GM18951 (cell line): ENCODE measurements around the gene AGTRAP.

Source experiments
- POLR2A ChIP-seq: IDR thresholded peaks from 4 replicates; pipeline ENCODE4 v1.6.1; 2011; ENCODE audit warnings: mild to moderate bottlenecking; ENCODE audit not compliant: insufficient read length, insufficient read depth; ENCODE audit errors: extremely low read depth
- in situ Hi-C: fragments of 300-500 bp; cut with MboI; formaldehyde crosslinking; loops from one replicate; pipeline ENCODE4 v1.12.0; 2022; ENCODE audit warnings: low sequenced_read_pairs, mixed read lengths, inconsistent platforms; ENCODE audit not compliant: unreplicated experiment

AGTRAP gene

DNA sequence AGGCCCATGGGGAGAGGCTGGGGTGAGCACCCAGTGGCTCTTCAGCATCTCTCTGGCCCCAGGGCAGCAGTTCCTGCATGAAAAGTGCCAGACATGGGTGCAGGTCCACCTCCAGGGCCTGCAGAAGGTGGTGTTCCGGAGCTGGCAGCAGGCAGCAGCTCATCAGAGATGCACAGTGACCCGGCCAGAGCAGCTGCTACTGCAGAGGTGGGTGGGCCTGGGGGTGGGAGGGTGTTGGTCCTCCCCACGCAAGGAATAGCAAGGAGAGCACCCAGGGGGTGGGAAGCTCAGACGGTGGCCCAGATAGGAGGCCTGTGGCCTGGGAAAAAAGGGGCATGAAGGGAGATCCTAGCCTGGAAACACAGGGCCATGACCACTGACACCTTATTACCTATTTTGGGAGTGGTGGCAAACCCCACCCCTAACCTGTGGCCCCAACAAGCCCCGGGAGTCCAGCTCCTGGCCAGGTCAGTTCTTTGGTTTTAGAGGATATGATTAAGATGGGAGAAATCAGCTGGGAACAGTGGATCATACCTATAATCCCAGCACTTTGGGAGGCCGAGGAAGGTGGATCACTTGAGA lies 46.3 kb downstream of the AGTRAP start:
- in situ Hi-C loops: no loop called here
- TF ChIP-seq POLR2A: no peak

DNA sequence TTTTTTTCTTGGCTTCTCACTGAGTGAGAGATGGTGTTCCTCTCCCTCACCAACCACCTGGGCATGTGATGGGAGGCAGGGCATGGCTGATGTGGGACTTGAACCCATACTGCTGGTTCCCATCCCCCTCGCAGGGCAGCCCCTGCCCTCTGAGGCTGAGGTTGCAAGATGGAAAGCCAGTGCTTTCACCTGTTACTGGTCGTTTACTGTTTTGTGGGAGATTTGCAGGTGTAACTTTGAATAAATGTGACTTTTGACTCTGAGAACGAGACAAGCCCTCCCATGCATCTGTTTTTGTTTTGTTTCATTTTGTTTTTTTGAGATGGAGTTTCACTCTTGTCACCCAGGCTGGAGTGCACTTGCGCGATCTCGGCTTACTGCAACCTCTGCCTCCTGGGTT lies 47.6 kb downstream of the AGTRAP start:
- in situ Hi-C loops: no loop called here
- TF ChIP-seq POLR2A: no peak

DNA sequence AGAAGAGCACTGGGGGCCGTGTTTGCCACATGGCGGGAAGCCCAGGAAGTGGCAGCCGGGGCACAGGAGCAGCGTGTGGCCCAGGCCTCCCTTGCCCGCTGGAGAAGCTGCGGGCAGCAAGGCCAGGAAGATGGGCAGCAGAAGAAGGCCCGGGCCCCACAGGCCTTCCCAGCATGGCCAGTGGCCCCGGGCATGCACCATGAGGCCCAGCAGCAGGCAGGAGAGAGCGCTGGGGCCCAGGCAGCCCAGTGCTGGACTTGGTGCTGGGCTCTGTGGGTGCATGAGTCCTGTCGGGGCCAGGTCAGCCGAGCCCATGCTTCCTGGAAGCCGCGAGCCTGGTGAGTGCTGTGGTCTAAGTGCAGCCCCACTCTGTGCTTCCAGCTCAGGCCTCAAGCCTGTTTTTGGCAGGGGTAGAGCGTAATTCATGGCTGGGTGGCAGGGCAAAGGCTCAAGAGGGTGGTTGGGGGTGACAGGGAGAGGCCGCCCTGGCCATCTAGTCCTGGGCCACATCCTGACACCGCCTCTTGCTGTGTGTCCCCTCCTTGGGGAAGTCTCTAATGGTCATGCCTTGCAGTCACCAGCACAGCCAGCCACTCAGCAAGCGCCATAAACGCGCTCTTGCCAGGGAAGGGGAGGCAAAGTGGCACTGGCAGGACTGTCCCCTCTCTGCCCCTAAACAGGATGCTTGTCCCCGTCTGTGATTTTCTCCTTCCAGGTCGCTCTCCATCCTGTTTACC lies 48.5 kb downstream of the AGTRAP start:
- no peak for TF ChIP-seq POLR2A
- in situ Hi-C loops: no loop called here

DNA sequence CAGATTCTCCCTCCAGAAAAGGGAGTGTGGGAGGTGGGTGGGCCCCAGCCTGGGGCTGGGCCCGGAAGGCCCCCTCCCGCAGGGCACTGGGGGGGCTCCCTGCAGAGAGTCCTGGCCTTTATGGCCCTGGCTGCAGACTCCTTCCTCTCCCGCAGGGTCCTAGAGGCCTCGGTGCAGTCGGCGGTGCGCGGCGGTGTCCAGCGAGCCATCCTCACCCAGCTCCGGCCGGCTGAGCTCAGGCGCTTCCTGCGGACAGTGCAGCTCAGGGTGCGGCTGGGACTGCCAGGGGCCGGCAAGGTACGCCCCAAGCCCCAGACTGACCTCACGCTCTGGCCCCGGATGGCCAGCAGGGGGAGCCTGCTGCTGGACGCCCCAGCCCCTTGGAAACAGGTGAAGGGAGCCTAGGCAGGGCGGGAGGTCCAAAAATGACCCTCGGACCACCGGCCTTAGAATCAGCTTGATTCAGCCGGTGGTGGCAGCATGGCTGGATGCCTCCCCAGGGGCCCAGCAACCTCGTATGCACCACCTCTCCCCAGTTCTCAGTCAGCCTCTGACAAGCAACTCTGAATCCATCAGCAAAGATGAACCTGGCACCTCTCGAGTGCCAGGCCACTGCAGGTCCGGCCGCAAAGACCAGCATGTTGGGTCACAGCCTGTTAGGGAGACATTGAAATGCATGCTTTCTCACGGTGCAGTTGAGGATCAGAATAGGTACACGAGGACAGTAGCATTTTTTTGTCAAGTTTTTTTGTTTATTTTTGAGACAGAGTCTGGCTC lies 49.2 kb downstream of the AGTRAP start:
- in situ Hi-C loops: no loop called here
- TF ChIP-seq POLR2A: no peak

DNA sequence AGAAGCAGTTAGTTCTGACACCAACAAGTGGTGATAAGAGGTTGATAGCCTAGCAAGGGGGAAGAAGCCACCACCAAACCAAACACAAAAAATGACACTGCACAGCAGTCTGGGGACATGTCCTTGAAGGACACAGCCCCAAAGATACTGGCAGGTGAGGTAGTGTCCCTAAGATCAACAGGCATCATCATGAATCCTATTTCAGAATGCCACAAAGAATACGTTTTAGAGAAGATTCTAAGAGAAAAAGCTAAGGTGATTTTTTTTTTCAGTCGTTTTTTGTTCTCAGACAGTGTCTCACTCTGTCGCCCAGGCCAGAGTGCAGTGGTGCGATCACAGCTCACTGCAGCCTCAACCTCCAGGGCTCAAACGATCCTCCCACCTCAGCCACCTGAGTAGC lies 50.2 kb downstream of the AGTRAP start:
- in situ Hi-C loops: no loop called here
- TF ChIP-seq POLR2A: no peak

DNA sequence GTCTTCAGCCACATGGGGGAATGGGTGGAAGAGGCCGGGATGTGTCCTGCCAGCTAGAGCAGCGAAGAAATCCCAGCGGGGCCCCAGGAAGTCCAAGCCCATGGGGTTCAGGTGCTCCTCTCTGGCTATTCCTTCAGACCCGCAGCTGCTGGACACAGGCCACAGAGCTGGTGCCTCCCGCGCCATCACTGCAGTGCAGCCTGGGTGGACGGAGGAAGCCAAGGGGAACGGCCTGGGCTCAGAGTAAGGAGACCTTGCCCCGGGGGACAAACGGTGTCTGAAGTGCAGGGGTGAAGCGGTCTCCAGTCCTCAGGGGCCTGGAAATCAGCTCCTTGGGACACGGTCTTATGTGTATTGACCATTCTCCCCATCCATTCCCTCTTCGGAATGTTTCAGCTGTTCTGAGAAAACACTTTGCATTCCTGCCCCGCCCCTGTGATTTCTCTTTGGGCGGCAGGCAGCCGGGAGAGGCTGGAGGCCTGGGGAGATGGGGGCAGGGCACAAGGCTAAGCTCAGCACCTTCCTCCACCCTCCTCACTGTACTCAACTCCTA lies 51.4 kb downstream of the AGTRAP start:
- in situ Hi-C loops: no loop called here
- TF ChIP-seq POLR2A: no peak

DNA sequence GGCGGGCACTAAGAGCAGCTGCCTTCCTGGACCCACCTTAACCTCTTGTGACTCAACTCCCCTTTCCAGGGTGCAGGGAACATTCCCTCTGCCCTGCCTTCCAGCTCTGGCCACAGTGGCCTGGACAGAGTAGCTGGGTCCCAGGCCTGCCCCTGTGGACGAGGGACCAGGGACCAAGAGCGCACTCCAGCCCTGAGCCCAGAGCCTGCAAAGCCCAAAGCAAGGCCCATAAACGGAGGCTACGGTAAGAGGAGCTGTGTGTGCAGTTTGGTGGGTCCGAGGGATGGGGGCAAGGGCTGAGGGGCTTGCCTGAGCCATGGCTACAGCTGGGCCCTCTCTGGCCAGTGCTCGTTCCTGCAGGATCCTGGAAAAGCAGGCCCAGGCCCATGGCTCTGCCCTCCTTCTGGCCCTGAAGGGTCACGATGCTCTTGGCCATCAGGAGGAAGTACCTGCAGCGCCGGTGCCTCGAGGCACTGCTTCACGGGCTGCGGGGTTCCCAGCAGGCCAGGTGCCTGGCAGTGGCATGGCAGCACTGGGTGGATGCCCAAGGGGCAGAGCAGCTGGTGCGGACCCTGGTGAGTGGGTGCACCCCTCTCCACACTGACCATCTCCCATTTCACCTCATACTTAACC lies 52.0 kb downstream of the AGTRAP start:
- TF ChIP-seq POLR2A: no peak
- in situ Hi-C loops: no loop called here

DNA sequence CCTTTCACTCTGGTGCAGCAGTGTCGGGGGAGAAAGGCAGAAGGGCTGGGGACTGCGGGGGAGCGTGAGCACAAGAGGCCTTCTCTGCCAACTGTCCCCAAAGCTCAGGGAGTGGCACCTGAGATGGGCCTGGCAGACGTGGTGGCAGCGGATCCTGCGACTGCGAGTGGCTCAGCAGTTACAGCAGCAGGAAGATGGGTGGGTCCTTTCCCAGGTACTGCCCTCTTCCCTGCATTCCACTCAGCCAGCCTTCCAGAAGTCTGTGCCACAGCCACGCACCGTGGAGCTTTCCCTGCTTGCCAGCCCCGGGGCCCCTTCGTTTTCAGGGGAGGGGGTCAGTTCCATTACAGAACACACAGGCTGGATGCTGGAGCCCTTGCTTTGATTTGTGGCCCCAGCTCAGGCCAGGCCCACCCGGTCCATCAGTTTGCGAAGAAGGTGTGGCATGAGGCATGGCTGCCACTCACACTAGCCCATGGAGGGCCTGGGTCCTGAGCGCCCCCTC lies 52.7 kb downstream of the AGTRAP start:
- no peak for TF ChIP-seq POLR2A
- in situ Hi-C loops: no loop called here

DNA sequence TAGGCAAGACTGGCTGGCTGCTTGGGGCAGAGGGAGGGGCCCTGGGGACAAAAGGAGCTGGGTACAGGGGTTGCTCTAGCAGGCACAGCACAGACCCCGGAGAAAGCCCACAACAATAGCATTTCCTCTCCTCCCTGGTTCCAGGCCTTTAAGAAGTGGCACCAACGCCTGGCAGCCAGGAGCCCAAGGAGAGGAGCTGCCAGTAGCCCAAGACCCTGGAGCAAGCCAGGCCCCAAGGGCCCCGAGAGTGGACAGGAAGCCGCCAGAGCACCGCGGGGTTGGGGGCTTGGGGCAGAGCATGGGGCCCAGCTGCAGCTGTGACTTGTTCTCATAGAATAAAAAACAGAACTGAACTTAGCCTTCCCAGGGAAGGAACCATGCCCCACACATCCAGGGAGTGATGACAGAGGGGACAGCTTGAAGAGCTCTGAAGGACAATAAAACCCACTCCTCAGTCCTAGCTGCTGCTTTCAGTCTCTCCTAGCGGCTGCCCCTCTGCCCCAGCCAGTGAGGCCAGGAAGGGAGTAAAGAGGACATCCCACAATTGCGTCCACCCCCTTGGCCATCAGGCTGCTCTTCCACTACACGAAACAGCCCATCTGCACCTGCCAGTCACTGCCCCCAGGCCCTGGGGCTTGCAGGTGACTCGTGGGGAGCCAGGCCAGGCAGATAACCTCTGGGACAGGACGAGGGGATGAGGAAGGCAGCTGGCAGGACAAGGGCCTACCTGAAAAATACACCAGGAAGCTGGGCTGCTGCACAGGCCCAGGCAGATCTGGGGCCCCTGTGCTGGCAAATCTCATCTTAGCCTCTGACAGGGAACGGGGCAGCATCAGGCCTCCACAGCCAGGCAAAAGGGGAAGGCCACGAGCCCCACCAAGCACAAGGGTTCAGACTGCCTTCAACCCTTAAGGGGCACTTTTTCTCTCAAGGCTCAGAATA lies 53.5 kb downstream of the AGTRAP start:
- TF ChIP-seq POLR2A: no peak
- in situ Hi-C loops: no loop called here

DNA sequence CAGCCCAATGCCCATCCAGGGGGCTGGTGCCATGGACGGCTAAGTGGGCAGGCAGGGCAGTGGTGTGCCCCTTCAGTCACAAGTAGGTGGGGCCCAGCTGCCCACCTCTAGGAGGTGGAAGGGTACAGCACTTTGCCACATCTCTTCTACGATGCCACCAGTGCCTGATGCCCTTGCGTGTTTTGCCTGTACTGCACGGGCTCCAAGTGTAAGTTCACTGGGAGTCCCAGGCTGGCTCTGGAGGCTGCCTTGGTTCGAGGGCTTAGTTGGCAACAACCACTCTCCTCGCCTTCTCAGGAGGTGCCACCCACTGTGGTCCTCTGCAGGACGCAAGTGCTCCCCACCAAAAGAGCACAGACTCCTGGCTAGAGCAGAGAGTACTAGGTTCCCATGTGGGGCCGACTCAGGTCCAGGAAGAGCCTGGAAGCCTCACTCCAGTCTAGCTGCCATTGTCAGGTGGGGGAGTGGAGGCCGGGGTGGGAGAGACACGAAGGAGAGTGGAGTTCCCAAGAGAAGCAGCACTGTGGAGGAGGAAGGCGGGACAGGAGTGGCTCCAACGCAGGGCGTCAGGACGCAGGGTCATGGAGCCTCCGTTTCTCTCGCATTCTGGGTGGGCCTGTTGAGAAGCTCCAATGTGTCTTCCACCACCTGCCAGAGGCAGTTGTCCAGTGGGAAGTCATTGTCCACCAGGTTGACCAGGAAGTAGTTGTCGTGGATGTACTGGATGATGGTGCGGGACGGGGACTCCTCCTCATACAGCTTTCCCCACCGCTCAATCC lies 54.4 kb downstream of the AGTRAP start:
- TF ChIP-seq POLR2A: no peak
- in situ Hi-C loops: no loop called here

DNA sequence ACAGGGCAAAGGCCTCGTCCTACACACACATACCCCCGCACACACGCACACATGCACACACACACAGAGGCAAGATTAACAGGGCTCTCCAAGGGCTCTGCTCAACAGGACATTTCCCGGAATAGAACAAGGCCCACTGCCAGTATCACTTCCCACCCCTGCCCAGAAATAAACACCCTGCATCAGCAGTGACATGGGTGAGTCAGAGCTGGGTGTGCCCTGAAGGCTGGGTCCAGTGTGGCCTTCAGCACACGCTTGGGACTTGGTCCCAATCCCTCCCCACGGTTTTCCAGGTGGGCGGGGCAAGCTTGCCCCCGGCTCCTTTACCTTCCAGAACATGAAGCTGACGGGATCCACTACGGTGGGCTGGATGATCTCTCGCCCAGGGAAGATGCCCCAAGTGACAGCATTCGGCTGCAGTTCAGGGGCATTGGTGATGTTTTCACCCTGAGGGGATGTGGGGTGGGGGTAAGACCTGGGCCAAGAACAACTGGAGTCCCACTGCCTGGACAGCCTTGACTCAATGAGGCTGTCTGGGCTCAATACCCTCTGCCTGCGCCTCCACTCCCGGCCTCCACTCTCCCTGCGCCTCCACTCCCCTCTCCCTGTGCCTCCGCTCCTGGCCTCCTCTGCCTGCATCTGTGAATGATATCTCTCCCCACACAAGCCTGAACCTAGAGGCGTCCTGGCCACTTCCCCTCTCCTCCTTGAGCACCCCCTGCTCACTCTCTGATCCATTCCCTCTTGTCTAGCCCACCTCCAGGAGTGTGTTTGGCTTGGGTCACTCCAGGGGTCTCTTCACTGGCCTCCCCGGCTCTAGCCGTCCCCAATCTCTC lies 55.2 kb downstream of the AGTRAP start:
- in situ Hi-C loops: no loop called here
- no peak for TF ChIP-seq POLR2A

DNA sequence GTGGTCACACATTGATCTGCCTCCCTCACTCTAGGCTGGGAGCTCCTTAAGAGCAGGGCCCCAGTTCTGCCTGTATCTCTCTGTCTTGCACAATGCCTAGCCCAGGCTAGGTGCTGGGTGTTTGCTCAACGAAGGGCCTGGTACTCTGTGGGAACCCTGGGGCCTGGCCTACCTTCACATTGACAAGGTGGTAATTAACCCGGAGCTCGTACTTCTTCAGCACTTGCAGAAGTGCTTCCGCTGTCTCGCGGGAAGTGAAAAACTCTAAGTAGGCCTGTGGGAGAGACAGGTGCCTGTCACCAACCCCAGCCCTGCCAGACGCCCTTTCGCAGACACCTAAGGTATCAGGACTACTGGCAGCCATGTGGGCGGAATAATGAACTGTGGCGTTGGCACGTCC lies 56.2 kb downstream of the AGTRAP start:
- TF ChIP-seq POLR2A: no peak

More for the DNA sequence above, 56.2 kb downstream of the AGTRAP start:
- in situ Hi-C loops: no loop called here
